H9 (cell line): ENCODE results near the gene CHRM5. TPM values are rescaled to one million over a fixed set of nuclear protein-coding genes. Genes with fewer than 3 reads are reported as not detected.

Source experiments
- DNase-seq: peaks from one replicate; pipeline ENCODE4 v3.0.0-alpha.2; 2017
- H2AFZ ChIP-seq: one replicate; pipeline ENCODE4 v1.6.1; 2013; ENCODE audit warnings: mild to moderate bottlenecking, low read length, control low read depth, moderate library complexity
- H2AK5ac ChIP-seq: 2 replicates; pipeline ENCODE4 v1.6.1; 2013; ENCODE audit warnings: low read length, control low read depth, mixed read lengths; ENCODE audit not compliant: insufficient read length
- H2BK120ac ChIP-seq: one replicate; pipeline ENCODE4 v1.6.1; 2013; ENCODE audit warnings: low read depth, mild to moderate bottlenecking, low read length, control low read depth, inconsistent platforms; ENCODE audit not compliant: poor library complexity, severe bottlenecking
- H2BK12ac ChIP-seq: 2 replicates; pipeline ENCODE4 v1.6.1; 2013; ENCODE audit warnings: low read length, control low read depth, mixed read lengths, low read depth; ENCODE audit not compliant: insufficient read length
- H2BK15ac ChIP-seq: 2 replicates; pipeline ENCODE4 v1.6.1; 2013; ENCODE audit warnings: low read depth, low read length, control low read depth
- H2BK20ac ChIP-seq: one replicate; pipeline ENCODE4 v1.6.1; 2013; ENCODE audit warnings: low read depth, mild to moderate bottlenecking, low read length, control low read depth, inconsistent platforms; ENCODE audit not compliant: poor library complexity, severe bottlenecking
- H2BK5ac ChIP-seq: 2 replicates; pipeline ENCODE4 v1.6.1; 2013; ENCODE audit warnings: low read length, control low read depth, mixed read lengths; ENCODE audit not compliant: insufficient read length
- H3K14ac ChIP-seq: 2 replicates; pipeline ENCODE4 v1.6.1; 2013; ENCODE audit warnings: low read length, control low read depth; ENCODE audit not compliant: insufficient read depth
- H3K18ac ChIP-seq: 2 replicates; pipeline ENCODE4 v1.6.1; 2013; ENCODE audit warnings: low read depth, mild to moderate bottlenecking, mixed read lengths, low read length, control low read depth; ENCODE audit not compliant: insufficient read length
- H3K23ac ChIP-seq: 2 replicates; pipeline ENCODE4 v1.6.1; 2013; ENCODE audit warnings: low read length, control low read depth, mixed read lengths, low read depth; ENCODE audit not compliant: insufficient read length
- H3K23me2 ChIP-seq: 2 replicates; pipeline ENCODE4 v1.6.1; 2013; ENCODE audit warnings: low read depth, mild to moderate bottlenecking, mixed read lengths, low read length, control low read depth; ENCODE audit not compliant: insufficient read length, poor library complexity, severe bottlenecking
- H3K27ac ChIP-seq: 2 replicates; pipeline ENCODE4 v1.5.1; 2013; ENCODE audit warnings: low read length, control low read depth, mixed read lengths, low read depth; ENCODE audit not compliant: insufficient read length
- H3K27me3 ChIP-seq: 2 replicates; pipeline ENCODE4 v1.6.1; 2013; ENCODE audit warnings: low read length, control low read depth, inconsistent platforms; ENCODE audit not compliant: insufficient read depth
- H3K4ac ChIP-seq: 2 replicates; pipeline ENCODE4 v1.6.1; 2013; ENCODE audit warnings: low read depth, mild to moderate bottlenecking, control low read depth, inconsistent platforms, low read length, moderate library complexity
- H3K4me1 ChIP-seq: 2 replicates; pipeline ENCODE4 v1.6.1; 2013; ENCODE audit warnings: low read length, control low read depth, inconsistent platforms; ENCODE audit not compliant: insufficient read depth
- H3K4me2 ChIP-seq: 2 replicates; pipeline ENCODE4 v1.6.1; 2013; ENCODE audit warnings: low read length, control low read depth, mixed read lengths; ENCODE audit not compliant: insufficient read length, insufficient read depth
- H3K56ac ChIP-seq: 2 replicates; pipeline ENCODE4 v1.6.1; 2013; ENCODE audit warnings: low read depth, mild to moderate bottlenecking, mixed read lengths, low read length, control low read depth; ENCODE audit not compliant: insufficient read length
- H3K79me1 ChIP-seq: 2 replicates; pipeline ENCODE4 v1.6.1; 2013; ENCODE audit warnings: low read depth, mild to moderate bottlenecking, moderate library complexity, low read length, control low read depth, inconsistent platforms; ENCODE audit not compliant: insufficient read depth, poor library complexity, severe bottlenecking
- H3K79me2 ChIP-seq: 2 replicates; pipeline ENCODE4 v1.6.1; 2013; ENCODE audit warnings: low read length, control low read depth, inconsistent platforms; ENCODE audit not compliant: insufficient read depth
- H3K9ac ChIP-seq: 2 replicates; pipeline ENCODE4 v1.6.1; 2013; ENCODE audit warnings: low read length, control low read depth, mixed read lengths; ENCODE audit not compliant: insufficient read length; ENCODE audit errors: extremely low read depth
- H3K9me3 ChIP-seq: one replicate; pipeline ENCODE4 v1.6.1; 2013; ENCODE audit warnings: low read depth, low read length, inconsistent platforms; ENCODE audit not compliant: control insufficient read depth
- H3T11ph ChIP-seq: one replicate; pipeline ENCODE4 v1.6.1; 2013; ENCODE audit warnings: mild to moderate bottlenecking, low read length, control low read depth, inconsistent platforms
- H4K20me1 ChIP-seq: one replicate; pipeline ENCODE4 v1.6.1; 2013; ENCODE audit not compliant: control insufficient read depth, insufficient read length, insufficient read depth
- H4K5ac ChIP-seq: 2 replicates; pipeline ENCODE4 v1.6.1; 2013; ENCODE audit warnings: low read depth, mild to moderate bottlenecking, mixed read lengths, low read length, control low read depth; ENCODE audit not compliant: insufficient read length
- H4K8ac ChIP-seq: replicated peaks from 2 replicates; pipeline ENCODE4 v1.6.1; 2013; ENCODE audit warnings: low read length, control low read depth, mixed read lengths, low read depth; ENCODE audit not compliant: insufficient read length
- H4K91ac ChIP-seq: 2 replicates; pipeline ENCODE4 v1.6.1; 2013; ENCODE audit warnings: low read depth, mild to moderate bottlenecking, moderate library complexity, mixed read lengths, low read length, control low read depth; ENCODE audit not compliant: insufficient read length
- H3K27ac Mint-ChIP-seq, 3 experiments: 2 replicates in 2 of 3; 3 replicates in 1 of 3; pipeline ENCODE4 v1.8.0; 2020 to 2021; ENCODE audit warnings: mixed read lengths in 3 of 3, mild to moderate bottlenecking in 1 of 3, moderate library complexity in 1 of 3
- H3K27me3 Mint-ChIP-seq: 2 replicates; pipeline ENCODE4 v1.8.0; 2021; ENCODE audit warnings: low read depth, mild to moderate bottlenecking, moderate library complexity, mixed read lengths
- H3K36me3 Mint-ChIP-seq, 3 experiments: 2 replicates in 2 of 3; 3 replicates in 1 of 3; pipeline ENCODE4 v1.8.0; 2020 to 2021; ENCODE audit warnings: low read depth in 3 of 3, mixed read lengths in 3 of 3; ENCODE audit not compliant: insufficient read depth in 1 of 3
- H3K4me1 Mint-ChIP-seq, 2 experiments: 2 replicates each; pipeline ENCODE4 v1.8.0; 2020; ENCODE audit warnings: mixed read lengths in 2 of 2
- H3K4me3 Mint-ChIP-seq, 2 experiments: 2 replicates in 1 of 2; 3 replicates in 1 of 2; pipeline ENCODE4 v1.8.0; 2020 to 2021; ENCODE audit warnings: mild to moderate bottlenecking in 2 of 2, mixed read lengths in 2 of 2, moderate library complexity in 1 of 2
- H3K9me3 Mint-ChIP-seq, 2 experiments: 2 replicates in 1 of 2; 3 replicates in 1 of 2; pipeline ENCODE4 v1.8.0; 2020; ENCODE audit warnings: mild to moderate bottlenecking in 2 of 2, mixed read lengths in 2 of 2, moderate library complexity in 1 of 2
- WGBS: extraction: QIAGEN DNeasy Blood & Tissue Kit; methylation state at CpG from one replicate; pipeline ENCODE4 v1.1.7; 2013; ENCODE audit warnings: missing lambda C conversion rate, low lambda C conversion rate, mixed read lengths; ENCODE audit not compliant: insufficient read length; ENCODE audit errors: extremely low coverage; 5-methylcytosine and 5-hydroxymethylcytosine counted together
- total RNA-seq: library from RNA; stranded (reverse); gene quantifications from 2 replicates; pipeline ENCODE4 v1.2.1, GENCODE V29; 2021
- TF ChIP-seq, protein P1 (sequence below): fragments of 200-600 bp; sonication (generic); conservative IDR thresholded peaks from 3 replicates; pipeline ENCODE4 v1.8.0; 2021; ENCODE audit warnings: antibody characterized with exemption, mild to moderate bottlenecking

Gene CHRM5
- total RNA-seq, 1 experiment from 2014 or later: not detected

DNA sequence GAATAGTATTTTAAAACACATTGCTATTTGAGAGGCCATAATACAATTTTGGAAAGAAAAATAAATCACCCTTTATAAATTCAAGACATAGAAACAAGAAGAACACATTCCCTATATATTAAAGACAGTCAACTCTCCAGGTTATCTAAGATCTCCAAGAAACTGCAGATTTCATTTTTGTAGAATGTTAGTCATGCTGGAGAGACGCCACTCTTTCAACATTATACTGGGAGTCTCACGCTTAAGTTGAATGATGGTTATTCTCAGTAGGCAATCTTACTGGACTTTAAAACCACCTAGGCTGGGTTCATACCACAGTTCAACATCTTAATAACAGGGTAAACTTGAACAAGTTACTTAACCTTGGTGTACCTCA, 3.6 kb upstream of the CHRM5 start:
- Mint-ChIP-seq H3K4me1 (peaks cover 0 to 9% of the 10 kb centered on the region in 2 experiments; a peak in 2 of 4 replicates), H3K4me3 (no peak overlapping the region), H3K27ac (no peak overlapping the region), H3K27me3 (no peaks in the 10 kb centered on the region), H3K9me3 (no peaks in the 10 kb centered on the region), H3K36me3 (no peaks in the 10 kb centered on the region)
- no peak overlapping the region for H3K23ac ChIP-seq
- no peaks in the 10 kb centered on the region for H3K23me2 ChIP-seq
- no peak overlapping the region for H2AK5ac ChIP-seq
- H3T11ph ChIP-seq: no peak overlapping the region
- no peak overlapping the region for H4K8ac ChIP-seq
- no peak overlapping the region for H2BK120ac ChIP-seq
- H2BK15ac ChIP-seq: no peak overlapping the region
- H2BK20ac ChIP-seq: no peak overlapping the region
- H3K27ac ChIP-seq: no peak overlapping the region
- H2AFZ ChIP-seq: no peak overlapping the region
- H3K14ac ChIP-seq: no peak overlapping the region
- no peaks in the 10 kb centered on the region for H3K27me3 ChIP-seq
- no peaks in the 10 kb centered on the region for H4K20me1 ChIP-seq
- H3K9ac ChIP-seq: no peak overlapping the region
- no peak overlapping the region for H4K5ac ChIP-seq
- H3K56ac ChIP-seq: no peak overlapping the region
- H3K79me2 ChIP-seq: no peaks in the 10 kb centered on the region
- no peak overlapping the region for H2BK5ac ChIP-seq
- no peak overlapping the region for H3K18ac ChIP-seq
- H3K4ac ChIP-seq: no peak overlapping the region
- no peak overlapping the region for H4K91ac ChIP-seq
- no peaks in the 10 kb centered on the region for H3K9me3 ChIP-seq
- no peaks in the 10 kb centered on the region for H3K79me1 ChIP-seq
- no peak overlapping the region for H2BK12ac ChIP-seq
- no CpG with 5 or more reads among the region's 2 CpGs for WGBS
- no peak overlapping the region for H3K4me2 ChIP-seq
- H3K4me1 ChIP-seq: no peaks in the 10 kb centered on the region
- no peak for DNase-seq
- TF ChIP-seq, protein P1, sequence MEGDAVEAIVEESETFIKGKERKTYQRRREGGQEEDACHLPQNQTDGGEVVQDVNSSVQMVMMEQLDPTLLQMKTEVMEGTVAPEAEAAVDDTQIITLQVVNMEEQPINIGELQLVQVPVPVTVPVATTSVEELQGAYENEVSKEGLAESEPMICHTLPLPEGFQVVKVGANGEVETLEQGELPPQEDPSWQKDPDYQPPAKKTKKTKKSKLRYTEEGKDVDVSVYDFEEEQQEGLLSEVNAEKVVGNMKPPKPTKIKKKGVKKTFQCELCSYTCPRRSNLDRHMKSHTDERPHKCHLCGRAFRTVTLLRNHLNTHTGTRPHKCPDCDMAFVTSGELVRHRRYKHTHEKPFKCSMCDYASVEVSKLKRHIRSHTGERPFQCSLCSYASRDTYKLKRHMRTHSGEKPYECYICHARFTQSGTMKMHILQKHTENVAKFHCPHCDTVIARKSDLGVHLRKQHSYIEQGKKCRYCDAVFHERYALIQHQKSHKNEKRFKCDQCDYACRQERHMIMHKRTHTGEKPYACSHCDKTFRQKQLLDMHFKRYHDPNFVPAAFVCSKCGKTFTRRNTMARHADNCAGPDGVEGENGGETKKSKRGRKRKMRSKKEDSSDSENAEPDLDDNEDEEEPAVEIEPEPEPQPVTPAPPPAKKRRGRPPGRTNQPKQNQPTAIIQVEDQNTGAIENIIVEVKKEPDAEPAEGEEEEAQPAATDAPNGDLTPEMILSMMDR: no peak
